HepG2 (cell line): Measurements from ENCODE around the gene TEDC1. TPM values are rescaled to one million over a fixed set of nuclear protein-coding genes. Genes with fewer than 3 reads are reported as not detected.
"Not testable (repeated sequence)": the region's sequence is repeated elsewhere in the genome, so short reads cannot be mapped to it uniquely, and the experiment has no call there.

Source experiments
- ATAC-seq: fragments of 200-7000 bp; cut with Tn5 transposase; 3 replicates; pipeline ENCODE4 v1.9.1; 2020; ENCODE audit warnings: mild to moderate bottlenecking, moderate library complexity
- BruUV-seq: library from RNA; stranded (reverse); fragments of 400-500 nt; replicated peaks from 2 replicates; lab custom pipeline; 2021; lab: Mats Ljungman, UMichigan
- CTCF ChIA-PET: fragments of 300-600 bp; formaldehyde crosslinking; extraction: SDS; loops from one replicate; lab custom pipeline; 2021; ENCODE audit warnings: low total read pairs, inconsistent platforms, low intra/inter-chr PET ratio; lab: Yijun Ruan, JAX
- POLR2A ChIA-PET: fragments of 350-600 bp; sonication (Branson Sonifier 250); formaldehyde crosslinking; loops from one replicate; lab custom pipeline; 2020; ENCODE audit warnings: antibody characterized with exemption, inconsistent platforms; lab: Yijun Ruan, JAX
- DNase-seq: peaks from one replicate; pipeline ENCODE4 v3.0.0-alpha.2; 2015; ENCODE audit warnings: low spot score
- FAIRE-seq: peaks from 3 replicates; lab custom pipeline; 2011; peaks lifted over from hg19 to GRCh38; lab: Jason Lieb, UNC
- H2AFZ ChIP-seq: one replicate; pipeline ENCODE4 v1.6.1; 2011; ENCODE audit warnings: low read length, inconsistent platforms
- H3K27ac ChIP-seq: fragments of 300-600 bp; 3 replicates; pipeline ENCODE4 v1.8.0; 2011; ENCODE audit warnings: mixed run types, mild to moderate bottlenecking, mixed read lengths, low read length, inconsistent platforms; ENCODE audit not compliant: insufficient read depth; ENCODE audit errors: extremely low read length
- H3K27me3 ChIP-seq, 2 experiments: fragments of 200-600 bp in 1 of 2; 2 replicates in 1 of 2; 3 replicates in 1 of 2; pipeline versions ENCODE4 v1.6.0 to v1.8.0; 2011; ENCODE audit warnings: low read length in 2 of 2, mild to moderate bottlenecking in 2 of 2, moderate library complexity in 2 of 2, inconsistent platforms in 1 of 2; ENCODE audit not compliant: insufficient read depth in 2 of 2, control insufficient read depth in 1 of 2
- H3K36me3 ChIP-seq, 2 experiments: fragments of 200-600 bp in 1 of 2; replicated peaks in 1 of 2; 2 replicates in 1 of 2; 3 replicates in 1 of 2; pipeline versions ENCODE4 v1.5.1 to v1.8.0; 2011; ENCODE audit warnings: low read length in 2 of 2, inconsistent platforms in 1 of 2; ENCODE audit not compliant: insufficient read depth in 2 of 2, control insufficient read depth in 1 of 2
- H3K4me1 ChIP-seq: 2 replicates; pipeline ENCODE4 v1.5.1; 2012; ENCODE audit warnings: low read length, inconsistent platforms; ENCODE audit not compliant: insufficient read depth
- H3K4me2 ChIP-seq: 2 replicates; pipeline ENCODE4 v1.6.0; 2011; ENCODE audit warnings: low read depth, low read length, inconsistent platforms
- H3K4me3 ChIP-seq, 3 experiments: fragments of 200-600 bp in 1 of 3; sonication (generic), shearing (Covaris generic) in 1 of 3; replicated peaks in 1 of 3; 2 replicates each; pipeline ENCODE4 v1.5.1; 2011 to 2016; ENCODE audit warnings: low read length in 3 of 3, inconsistent platforms in 2 of 3, low read depth in 2 of 3, mild to moderate bottlenecking in 2 of 3, control low read depth in 1 of 3, mixed read lengths in 1 of 3; ENCODE audit not compliant: insufficient read depth in 1 of 3
- H3K79me2 ChIP-seq: one replicate; pipeline ENCODE4 v1.6.1; 2011; ENCODE audit warnings: low read length, inconsistent platforms; ENCODE audit not compliant: insufficient read depth
- H3K9ac ChIP-seq: 2 replicates; pipeline ENCODE4 v1.6.0; 2011; ENCODE audit warnings: mild to moderate bottlenecking, low read depth, low read length, inconsistent platforms; ENCODE audit not compliant: insufficient read depth
- H3K9me3 ChIP-seq: 2 replicates; pipeline ENCODE4 v1.5.1; 2012; ENCODE audit warnings: mild to moderate bottlenecking, low read length
- H4K20me1 ChIP-seq: 2 replicates; pipeline ENCODE4 v1.6.0; 2011; ENCODE audit warnings: inconsistent platforms, mild to moderate bottlenecking, low read length, moderate library complexity; ENCODE audit not compliant: insufficient read depth
- WGBS: methylation state at CpG from one replicate; pipeline ENCODE4 v1.1.6; 2017; ENCODE audit warnings: low lambda C conversion rate; 5-methylcytosine and 5-hydroxymethylcytosine counted together
- in situ Hi-C: cut with HindIII; loops from 2 replicates; pipeline ENCODE4 v1.10.0; 2017; ENCODE audit warnings: low pct_unique_long_range_greater_than_20kb; ENCODE audit not compliant: extremely low pct_ligation_motif_present
- intact Hi-C: fragments of 100-400 bp; cut with micrococcal nuclease; formaldehyde crosslinking; loops from one replicate; pipeline ENCODE4 v1.10.0; 2022; ENCODE audit not compliant: unreplicated experiment
- polyA plus RNA-seq, 8 experiments: library from polyadenylated mRNA; depleted of rRNA in 3 of 8; stranded (reverse) in 7 of 8; unstranded in 1 of 8; fragments of >200 nt; fragmentation: Illumina TruSeq in 4 of 8; extraction: Trizol in 4 of 8; gene quantifications; 2 replicates each; pipeline versions ENCODE4 v1.2.1 to v1.2.3, GENCODE V29; 2011 to 2016; ENCODE audit warnings: low read depth in 4 of 8, missing spikeins in 1 of 8, mixed read lengths in 1 of 8; ENCODE audit not compliant: insufficient read depth in 1 of 8
- total RNA-seq, 5 experiments: library from RNA; depleted of rRNA; stranded (reverse); fragments of >200 nt; fragmentation: Illumina TruSeq; extraction: Trizol; gene quantifications; 2 replicates each; pipeline ENCODE4 v1.2.3, GENCODE V29; 2016; ENCODE audit warnings: low read depth in 1 of 5

Gene TEDC1
- total and polyA plus RNA-seq, 2 of the 13 experiments (the other 11 are each of a cell fraction or from before 2014, with no cell fraction given), result 5.7 to 27.4 TPM

DNA sequence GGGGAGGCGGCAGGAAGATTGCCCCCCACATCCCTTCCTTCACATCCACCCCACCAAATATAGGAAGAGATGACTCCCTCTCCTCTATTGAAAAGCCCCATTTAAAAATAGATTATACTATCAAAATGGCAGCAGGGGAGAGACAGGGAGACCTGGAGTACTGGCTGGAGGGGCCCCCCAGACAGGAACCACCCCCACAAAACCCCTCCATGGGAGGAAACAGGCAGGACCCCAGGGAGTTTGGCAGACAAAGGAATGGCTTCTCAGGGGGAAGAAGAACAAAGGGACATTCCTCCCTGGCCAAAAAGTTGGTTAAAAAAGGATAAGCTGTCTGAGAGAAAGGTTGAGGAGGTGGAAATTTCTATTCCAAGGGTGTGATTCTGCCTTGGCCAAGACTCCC lies 54.6 kb downstream of the TEDC1 start:
- H3K4me1 ChIP-seq, H4K20me1 ChIP-seq, H3K4me3 ChIP-seq, CTCF ChIA-PET, in situ Hi-C loops, H3K79me2 ChIP-seq, DNase-seq, BruUV-seq, H3K36me3 ChIP-seq, H3K27ac ChIP-seq, ATAC-seq, H2AFZ ChIP-seq, FAIRE-seq, intact Hi-C loops, H3K9ac ChIP-seq, POLR2A ChIA-PET, H3K9me3 ChIP-seq: not testable (repeated sequence)
- 0% methylated on average over 1 of the region's 1 CpG for WGBS
- Histone ChIP-seq H3K4me2 (peak overlapping the region; percentile 27; the same call in 1 of the 2 replicates), H3K27me3 (peaks cover 5 to 42% of the 10 kb centered on the region in 2 experiments)

- in situ Hi-C loops, result not testable (repeated sequence)
Measured at GRCh38 chr14:105546410-105546809, 55.4 kb downstream of the TEDC1 start.

DNA sequence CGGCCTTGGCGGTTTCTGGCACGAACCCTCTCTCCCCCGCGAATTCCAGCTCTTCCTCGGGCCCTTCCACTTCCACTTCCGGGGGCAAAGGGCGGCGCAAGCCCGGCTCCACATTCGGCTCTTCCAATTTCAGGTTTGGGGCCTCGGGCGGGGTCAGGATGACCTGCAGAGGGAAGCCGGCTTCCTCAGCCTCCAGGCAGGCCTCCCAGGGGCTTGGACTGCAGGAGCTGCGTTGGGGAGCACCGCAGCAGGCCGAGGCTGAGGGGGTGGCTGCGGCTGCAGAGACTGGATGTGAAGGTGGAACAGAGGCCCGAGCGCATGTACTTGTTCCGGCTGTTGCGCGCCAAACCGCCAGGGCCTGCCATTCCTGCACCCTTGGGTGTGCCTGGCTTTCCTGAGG lies 56.0 kb downstream of the TEDC1 start:
- CTCF ChIA-PET, BruUV-seq, H3K9ac ChIP-seq, H3K4me3 ChIP-seq, DNase-seq, H3K36me3 ChIP-seq, POLR2A ChIA-PET, H2AFZ ChIP-seq, H4K20me1 ChIP-seq, H3K27ac ChIP-seq, H3K9me3 ChIP-seq, H3K4me2 ChIP-seq, intact Hi-C loops, H3K79me2 ChIP-seq, FAIRE-seq, H3K4me1 ChIP-seq, in situ Hi-C loops, ATAC-seq: not testable (repeated sequence)
- peaks cover 2 to 35% of the 10 kb centered on the region in 2 experiments; a peak in 4 of 5 replicates for H3K27me3 ChIP-seq
- WGBS, result 86% methylated on average over 7 of the region's 24 CpGs

More at GRCh38 chr14:105546410-105546809, 55.4 kb downstream of the TEDC1 start:
- H3K9me3 ChIP-seq, H3K79me2 ChIP-seq, BruUV-seq, FAIRE-seq, POLR2A ChIA-PET, H3K36me3 ChIP-seq, H2AFZ ChIP-seq, H4K20me1 ChIP-seq, CTCF ChIA-PET, intact Hi-C loops, H3K9ac ChIP-seq, DNase-seq, H3K4me2 ChIP-seq, H3K4me3 ChIP-seq, H3K27ac ChIP-seq, H3K4me1 ChIP-seq: not testable (repeated sequence)
- H3K27me3 ChIP-seq, result peaks cover 3 to 42% of the 10 kb centered on the region in 2 experiments
- WGBS, result 75% methylated on average over 7 of the region's 20 CpGs
- peak; percentile 34; the same call in 2 of the 3 replicates for ATAC-seq
